ENCODE data around the gene INPP5D. TPM values are rescaled to one million over a fixed set of nuclear protein-coding genes. Genes with fewer than 3 reads are reported as not detected.

The INPP5D gene
- total RNA-seq, 1 donor from 2014 or later, result 2.2 TPM

- H3K27ac Mint-ChIP-seq (ENCODE audit: unreplicated experiment), result no peak overlapping the region
- peaks cover 7% of the 10 kb centered on the region for H3K27me3 Mint-ChIP-seq (ENCODE audit: unreplicated experiment)
- H3K4me3 Mint-ChIP-seq (ENCODE audit: unreplicated experiment), result no peak overlapping the region
- DNase-seq, result no peak
- no peaks in the 10 kb centered on the region for H3K9me3 Mint-ChIP-seq (ENCODE audit: unreplicated experiment)
- H3K36me3 Mint-ChIP-seq (ENCODE audit: unreplicated experiment), result peaks cover 6% of the 10 kb centered on the region
- no peak for TF ChIP-seq CTCF (IDR thresholded peaks at IDR 0.05; ENCODE audit: partially characterized antibody, unreplicated experiment)
- H3K4me1 Mint-ChIP-seq (ENCODE audit: low read depth, unreplicated experiment), result no peaks in the 10 kb centered on the region
These were observed 176.9 kb downstream of the INPP5D start for GRCh38 chr2:233236820-233237589.

GRCh38 chr2:233240897-233241296 lies 180.8 kb downstream of the INPP5D start:
- Mint-ChIP-seq H3K36me3 (ENCODE audit: unreplicated experiment) (peaks cover 6% of the 10 kb centered on the region), H3K27me3 (ENCODE audit: unreplicated experiment) (peaks cover 7% of the 10 kb centered on the region), H3K9me3 (ENCODE audit: unreplicated experiment) (no peaks in the 10 kb centered on the region), H3K27ac (ENCODE audit: unreplicated experiment) (no peak overlapping the region), H3K4me3 (ENCODE audit: unreplicated experiment) (no peak overlapping the region), H3K4me1 (ENCODE audit: low read depth, unreplicated experiment) (no peaks in the 10 kb centered on the region)
- DNase-seq, result no peak
- TF ChIP-seq CTCF (IDR thresholded peaks at IDR 0.05; ENCODE audit: partially characterized antibody, unreplicated experiment), result no peak

GRCh38 chr2:233241803-233242202 lies 181.7 kb downstream of the INPP5D start:
- Mint-ChIP-seq H3K4me3 (ENCODE audit: unreplicated experiment) (no peak overlapping the region), H3K4me1 (ENCODE audit: low read depth, unreplicated experiment) (no peaks in the 10 kb centered on the region), H3K36me3 (ENCODE audit: unreplicated experiment) (peaks cover 6% of the 10 kb centered on the region), H3K27ac (ENCODE audit: unreplicated experiment) (no peak overlapping the region), H3K9me3 (ENCODE audit: unreplicated experiment) (no peaks in the 10 kb centered on the region), H3K27me3 (ENCODE audit: unreplicated experiment) (peaks cover 7% of the 10 kb centered on the region)
- TF ChIP-seq CTCF (IDR thresholded peaks at IDR 0.05; ENCODE audit: partially characterized antibody, unreplicated experiment), result no peak
- DNase-seq, result no peak

- Mint-ChIP-seq H3K9me3 (ENCODE audit: unreplicated experiment) (no peaks in the 10 kb centered on the region), H3K4me1 (ENCODE audit: low read depth, unreplicated experiment) (no peaks in the 10 kb centered on the region), H3K27ac (ENCODE audit: unreplicated experiment) (no peak overlapping the region), H3K27me3 (ENCODE audit: unreplicated experiment) (peaks cover 7% of the 10 kb centered on the region), H3K4me3 (ENCODE audit: unreplicated experiment) (no peak overlapping the region), H3K36me3 (ENCODE audit: unreplicated experiment) (no peaks in the 10 kb centered on the region)
- DNase-seq, result no peak
- no peak for TF ChIP-seq CTCF (IDR thresholded peaks at IDR 0.05; ENCODE audit: partially characterized antibody, unreplicated experiment)
These were observed 182.2 kb downstream of the INPP5D start for GRCh38 chr2:233242231-233242927.

GRCh38 chr2:233243348-233243747 lies 183.2 kb downstream of the INPP5D start:
- Mint-ChIP-seq H3K36me3 (ENCODE audit: unreplicated experiment) (no peaks in the 10 kb centered on the region), H3K27ac (ENCODE audit: unreplicated experiment) (no peak overlapping the region), H3K4me3 (ENCODE audit: unreplicated experiment) (no peak overlapping the region), H3K27me3 (ENCODE audit: unreplicated experiment) (peaks cover 5% of the 10 kb centered on the region), H3K4me1 (ENCODE audit: low read depth, unreplicated experiment) (no peaks in the 10 kb centered on the region), H3K9me3 (ENCODE audit: unreplicated experiment) (no peaks in the 10 kb centered on the region)
- no peak for TF ChIP-seq CTCF (IDR thresholded peaks at IDR 0.05; ENCODE audit: partially characterized antibody, unreplicated experiment)
- DNase-seq, result no peak
